Pulmonary artery endothelial cell (primary cell): ENCODE data around the gene SYNGR1. TPM values are rescaled to one million over a fixed set of nuclear protein-coding genes. Genes with fewer than 3 reads are reported as not detected.

Experiments used
- DNase-seq: peaks from one replicate; pipeline ENCODE4 v3.0.0-alpha.2; 2011; ENCODE audit warnings: low read depth, low spot score
- total RNA-seq: library from RNA; depleted of rRNA; stranded (reverse); fragments of >200 nt; gene quantifications from 2 replicates; pipeline ENCODE4 v1.2.3, GENCODE V29; 2014

SYNGR1 gene
- total RNA-seq, 1 donor from 2014 or later, result 3.9 TPM

- no peak for DNase-seq
Observed at GRCh38 chr22:39429186-39429585, 79.4 kb downstream of the SYNGR1 start.

GRCh38 chr22:39429916-39430575 lies 80.3 kb downstream of the SYNGR1 start:
- no peak for DNase-seq

- DNase-seq, result no peak
Observed at GRCh38 chr22:39430576-39431150, 80.9 kb downstream of the SYNGR1 start.

- DNase-seq, result no peak
Observed at GRCh38 chr22:39431216-39431801, 81.5 kb downstream of the SYNGR1 start.

GRCh38 chr22:39431821-39432251 lies 82.0 kb downstream of the SYNGR1 start:
- peak; percentile 39 for DNase-seq

GRCh38 chr22:39432361-39432811 lies 82.6 kb downstream of the SYNGR1 start:
- no peak for DNase-seq

- DNase-seq, result no peak
Observed at GRCh38 chr22:39433476-39434242, 83.9 kb downstream of the SYNGR1 start.

GRCh38 chr22:39434243-39434653 lies 84.5 kb downstream of the SYNGR1 start:
- no peak for DNase-seq

- DNase-seq, result no peak
Observed at GRCh38 chr22:39434721-39435120, 84.9 kb downstream of the SYNGR1 start.

Other genes starting within 250 kb of the SYNGR1 start
- gene CBX7, start 197.3 kb upstream of the SYNGR1 start, total RNA-seq, result 2.7 and 4.0 TPM in 2 replicates
- gene PDGFB, start 105.0 kb upstream of the SYNGR1 start, total RNA-seq, result 53.3 and 69.0 TPM in 2 replicates
- gene RPL3, start 30.4 kb upstream of the SYNGR1 start, total RNA-seq, result 3,448 and 4,770 TPM in 2 replicates
- 13.1 and 13.6 TPM in 2 replicates for gene TAB1, start 49.8 kb downstream of the SYNGR1 start, total RNA-seq
- not detected in 2 replicates for gene MGAT3, start 107.0 kb downstream of the SYNGR1 start, total RNA-seq
- gene MIEF1, start 152.3 kb downstream of the SYNGR1 start, total RNA-seq, result 24.1 and 27.2 TPM in 2 replicates
- gene ATF4, start 170.6 kb downstream of the SYNGR1 start, total RNA-seq, result 178 and 290 TPM in 2 replicates
- 55.0 and 56.2 TPM in 2 replicates for gene RPS19BP1, start 182.8 kb downstream of the SYNGR1 start, total RNA-seq
- gene CACNA1I, start 220.8 kb downstream of the SYNGR1 start, total RNA-seq, result under 0.01 TPM in 1 of 2 replicates, not detected in the other